Activated CD8-positive, alpha-beta memory T cell treated with anti-CD3 and anti-CD28 coated beads, Interleukin-2, amount 50 U/mL, for 24 hours (primary cell): Measurements from ENCODE around the gene MAMLD1.

Source experiments
- DNase-seq: peaks from one replicate; pipeline ENCODE4 v3.0.0-alpha.2; 2020; ENCODE audit errors: extremely low read depth

MAMLD1 gene

GRCh38 chrX:150357790-150358189 is 5.3 kb upstream of the MAMLD1 start:
- no peak for DNase-seq

GRCh38 chrX:150358651-150359050 is 4.5 kb upstream of the MAMLD1 start:
- DNase-seq = no peak

DNA sequence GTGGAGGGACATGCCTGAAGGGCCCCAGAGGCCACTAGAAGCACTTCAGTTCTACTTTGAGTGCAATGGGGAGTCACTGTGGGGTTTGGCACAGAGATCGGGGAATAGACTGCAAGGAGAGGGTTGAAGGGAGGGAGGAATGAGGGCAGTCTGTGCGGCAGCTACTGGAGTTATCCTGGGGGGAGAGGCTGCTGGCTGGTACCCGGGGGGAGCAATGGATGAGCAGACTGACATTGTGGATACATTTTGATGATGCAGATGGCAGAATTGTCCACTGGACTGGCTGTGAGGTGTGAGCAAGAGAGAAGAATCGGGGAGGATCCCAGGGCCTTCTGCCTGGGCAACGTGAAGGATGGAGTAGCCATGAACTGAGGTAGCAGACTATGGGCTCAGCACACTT is 2.8 kb upstream of the MAMLD1 start:
- no peak for DNase-seq

GRCh38 chrX:150361070-150361776 is 1.9 kb upstream of the MAMLD1 start:
- DNase-seq = no peak

DNA sequence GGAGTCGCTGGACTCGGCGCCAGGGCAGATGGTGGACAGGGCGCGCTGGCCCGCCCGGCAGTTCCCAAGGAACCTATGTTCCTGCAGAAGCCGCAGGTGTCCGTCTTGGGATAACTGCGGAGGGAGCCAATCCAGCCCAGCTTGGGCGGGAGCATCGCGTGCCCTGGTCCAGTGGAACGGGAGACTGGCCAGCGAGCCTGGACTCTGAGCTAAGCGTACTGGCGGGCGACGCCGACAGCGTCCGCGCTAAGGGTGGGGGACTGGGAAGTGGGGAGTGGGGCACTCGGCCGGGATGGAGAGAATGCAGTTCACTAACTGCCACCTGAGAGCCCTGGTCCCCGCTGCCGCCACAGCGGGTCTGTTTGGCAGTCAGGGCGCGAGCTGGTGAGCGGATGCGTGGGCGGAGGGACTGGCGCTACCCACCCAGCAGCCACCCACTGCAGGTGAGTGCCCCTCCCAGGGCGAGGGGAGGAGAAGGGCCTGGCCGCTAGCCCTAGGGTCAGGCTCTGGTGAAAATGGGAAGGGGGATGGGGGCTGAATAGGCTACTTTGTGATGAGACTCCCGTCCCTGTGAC is 1.3 kb upstream of the MAMLD1 start:
- DNase-seq = no peak

DNA sequence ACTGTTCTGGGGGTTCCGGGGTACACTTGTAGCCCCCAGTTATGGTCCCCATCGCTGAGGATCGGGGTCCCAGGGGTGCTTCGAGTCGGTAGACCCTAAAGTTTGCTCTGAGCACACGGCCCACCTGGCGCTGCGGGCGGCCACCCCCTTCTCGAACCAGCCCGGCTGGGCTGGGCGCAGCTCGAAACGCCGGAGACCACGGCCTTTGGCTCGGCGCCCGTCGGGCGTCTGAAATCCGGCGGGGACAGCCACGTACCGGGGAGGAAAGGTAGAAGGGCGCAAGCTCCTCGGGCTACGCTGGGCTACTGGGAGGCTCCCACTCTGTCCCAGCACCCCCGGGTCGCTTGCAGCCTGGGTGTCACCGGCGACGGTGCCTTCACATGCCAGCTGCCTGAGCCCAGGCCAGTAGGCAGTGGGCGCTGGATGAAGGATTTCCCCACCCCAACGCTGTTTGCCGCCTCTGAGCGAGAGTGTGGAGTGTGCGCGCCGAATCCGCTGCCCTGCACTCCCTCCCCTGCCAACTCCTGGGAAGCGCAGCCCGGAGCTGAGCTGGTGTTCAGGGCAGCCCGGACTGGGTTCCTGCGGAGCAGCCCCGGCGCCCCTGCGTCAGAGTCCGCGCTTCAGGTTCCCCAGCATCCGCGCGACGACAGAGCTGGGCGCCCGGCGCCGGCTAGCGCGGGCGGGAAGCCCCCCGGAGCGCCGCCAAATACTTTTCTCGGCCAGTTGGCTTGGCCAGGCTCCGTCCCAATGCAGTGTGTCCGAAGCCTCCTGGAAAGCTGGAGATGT is 637 bp downstream of the MAMLD1 start:
- DNase-seq = no peak

GRCh38 chrX:150364347-150365050 is 1.4 kb downstream of the MAMLD1 start:
- no peak for DNase-seq

DNA sequence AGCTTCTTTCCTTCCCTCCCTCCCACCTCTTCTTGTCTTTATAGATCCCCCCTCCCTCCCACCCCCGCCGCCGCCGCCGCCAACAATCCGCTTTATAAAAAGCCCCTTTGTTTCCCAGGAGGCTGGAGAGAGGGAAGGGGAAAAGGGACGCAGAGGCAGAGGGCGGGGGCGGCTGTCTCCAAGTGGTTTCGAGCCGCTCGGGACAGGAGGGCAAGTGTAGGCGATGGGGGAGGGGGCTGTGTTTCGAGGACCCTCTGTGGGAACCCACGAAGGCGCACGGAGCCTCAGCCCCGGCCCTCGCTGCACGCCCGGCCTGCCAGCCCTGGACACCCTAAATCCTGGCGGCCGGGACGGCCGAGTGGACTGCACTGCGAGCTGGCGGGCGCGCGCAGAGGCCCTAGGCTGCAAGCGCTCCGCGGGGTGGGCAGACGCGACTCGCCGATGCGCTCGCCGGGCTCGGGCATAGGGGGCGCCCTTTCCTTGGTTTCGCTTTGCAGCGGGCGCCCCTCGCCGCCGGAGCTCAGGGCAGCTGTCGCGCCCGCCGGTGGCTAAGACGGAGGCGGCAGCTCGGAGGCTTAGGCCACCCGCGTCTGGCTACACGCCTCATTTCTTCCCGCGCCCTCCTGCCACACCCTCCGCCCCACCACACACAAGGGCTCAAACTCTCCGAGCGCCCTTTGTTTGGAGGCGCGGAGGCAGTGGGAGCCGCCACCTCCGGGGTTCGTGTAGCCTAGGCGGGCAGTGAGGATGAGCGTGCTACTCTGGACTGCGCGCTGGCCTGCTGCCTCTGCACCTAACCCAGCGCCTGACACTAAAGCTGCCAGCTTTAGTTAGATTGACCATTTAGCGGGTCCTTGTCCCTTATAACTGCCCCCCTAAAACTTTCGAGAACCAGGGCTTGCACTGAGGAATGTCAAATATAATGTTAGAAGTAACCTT is 2.2 kb downstream of the MAMLD1 start:
- no peak for DNase-seq

- DNase-seq = no peak
Measured at GRCh38 chrX:150365990-150366911, 3.1 kb downstream of the MAMLD1 start.

- DNase-seq = no peak
Measured at GRCh38 chrX:150366951-150367545, 3.9 kb downstream of the MAMLD1 start.

DNA sequence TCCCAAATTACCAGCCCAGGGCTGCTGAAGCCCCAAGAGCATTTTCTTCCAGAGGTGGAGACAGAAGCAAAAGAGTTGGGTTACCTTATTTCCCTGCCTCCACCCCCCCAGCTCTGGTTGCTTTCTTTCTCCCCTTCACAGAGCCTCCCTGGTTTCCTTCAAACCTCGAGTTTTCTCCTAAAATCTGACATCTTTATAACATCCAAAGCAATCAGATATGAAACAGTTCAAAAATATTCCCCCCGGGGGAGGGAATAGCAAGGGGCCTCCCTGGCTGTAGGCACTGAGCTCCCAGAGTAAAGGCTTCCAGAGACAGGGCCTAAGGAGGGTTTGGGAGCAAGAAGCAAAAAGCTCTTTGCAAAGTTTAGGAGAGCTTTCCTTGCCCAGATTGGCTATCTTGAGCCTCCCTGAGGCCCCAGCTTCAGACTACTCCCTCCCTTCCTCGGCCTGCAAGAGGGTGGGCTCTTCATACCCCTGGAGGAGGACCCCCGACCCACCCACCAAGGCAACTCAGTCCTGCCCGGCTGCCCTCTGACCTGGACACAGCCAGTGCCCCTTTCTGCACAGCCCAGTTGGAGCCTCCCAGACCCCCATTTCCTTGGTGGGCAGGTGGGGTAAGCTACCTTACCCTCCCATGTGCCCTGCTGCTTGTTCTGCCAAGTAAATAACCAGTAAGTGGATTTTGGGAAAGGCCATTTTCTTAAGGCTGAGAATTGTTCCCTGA is 7.6 kb downstream of the MAMLD1 start:
- no peak for DNase-seq

DNA sequence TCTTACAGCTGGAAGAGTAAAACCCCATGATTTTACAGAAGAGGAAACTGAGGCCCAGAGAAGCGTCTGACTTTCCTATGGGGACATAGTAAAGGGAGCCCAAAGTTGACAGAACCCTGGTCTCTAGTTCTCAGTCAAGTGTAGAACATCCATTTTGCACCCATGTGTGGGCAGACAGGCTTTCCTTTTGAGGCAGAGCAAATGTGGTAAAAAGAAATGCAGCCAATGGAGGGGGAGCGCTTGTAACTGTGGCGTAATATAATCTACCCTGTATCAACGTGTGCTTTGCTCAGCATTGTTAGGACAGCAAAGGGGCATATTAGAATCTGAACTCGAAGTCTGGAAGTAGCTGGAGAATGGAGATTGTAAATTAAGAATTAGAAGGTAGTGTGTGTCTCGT is 8.8 kb downstream of the MAMLD1 start:
- DNase-seq = no peak

GRCh38 chrX:150372280-150372679 is 9.2 kb downstream of the MAMLD1 start:
- DNase-seq = no peak

GRCh38 chrX:150372756-150373155 is 9.6 kb downstream of the MAMLD1 start:
- no peak for DNase-seq

- DNase-seq = no peak
Measured at GRCh38 chrX:150375243-150375770, 12.2 kb downstream of the MAMLD1 start.

DNA sequence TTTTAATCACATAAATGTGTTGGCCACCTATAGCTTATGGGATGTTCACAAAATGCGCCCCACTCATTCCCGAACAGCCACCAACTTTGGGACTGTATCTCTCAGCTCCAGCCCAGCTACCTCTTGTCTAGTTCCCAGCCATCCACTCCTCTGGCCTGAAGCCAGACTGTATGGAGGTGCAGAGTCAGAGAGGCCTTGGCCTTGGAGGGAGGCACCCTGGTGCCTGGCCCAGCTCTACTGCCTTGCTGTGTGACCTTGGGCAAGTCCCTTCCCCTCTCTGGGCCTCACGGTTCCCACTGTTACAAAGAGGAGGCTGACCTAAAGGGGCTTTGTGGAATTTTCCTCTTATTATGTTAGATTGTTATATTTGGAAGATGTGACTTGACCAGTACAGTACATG is 13.9 kb downstream of the MAMLD1 start:
- DNase-seq = no peak

- DNase-seq = no peak
Measured at GRCh38 chrX:150405006-150405405, 41.9 kb downstream of the MAMLD1 start.

DNA sequence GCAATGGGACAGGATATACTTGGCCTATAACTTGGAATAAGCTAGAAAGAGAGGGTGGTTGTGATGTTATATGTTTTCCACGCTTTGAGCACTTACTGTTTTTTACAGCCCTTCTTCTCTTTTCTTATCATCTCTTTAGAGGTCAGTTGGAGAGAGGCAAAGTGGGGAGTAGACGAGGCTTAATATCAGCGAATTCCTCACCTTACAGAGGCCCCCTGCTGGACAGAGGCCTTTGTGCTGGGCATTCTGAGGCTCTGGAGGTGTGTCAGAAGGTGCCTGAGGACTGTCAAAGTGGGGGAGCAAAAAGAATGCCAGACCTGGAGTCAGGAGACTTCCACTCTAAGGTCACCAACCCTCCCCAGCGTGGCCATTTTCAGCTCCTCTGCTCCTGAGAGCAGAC is 42.5 kb downstream of the MAMLD1 start:
- no peak for DNase-seq

GRCh38 chrX:150406596-150406995 is 43.5 kb downstream of the MAMLD1 start:
- DNase-seq = no peak
